Measurements from ENCODE around the gene PLCL2. TPM values are rescaled to one million over a fixed set of nuclear protein-coding genes. Genes with fewer than 3 reads are reported as not detected.

PLCL2 gene
- total RNA-seq, 1 donor from 2014 or later: 26.4 TPM

DNA sequence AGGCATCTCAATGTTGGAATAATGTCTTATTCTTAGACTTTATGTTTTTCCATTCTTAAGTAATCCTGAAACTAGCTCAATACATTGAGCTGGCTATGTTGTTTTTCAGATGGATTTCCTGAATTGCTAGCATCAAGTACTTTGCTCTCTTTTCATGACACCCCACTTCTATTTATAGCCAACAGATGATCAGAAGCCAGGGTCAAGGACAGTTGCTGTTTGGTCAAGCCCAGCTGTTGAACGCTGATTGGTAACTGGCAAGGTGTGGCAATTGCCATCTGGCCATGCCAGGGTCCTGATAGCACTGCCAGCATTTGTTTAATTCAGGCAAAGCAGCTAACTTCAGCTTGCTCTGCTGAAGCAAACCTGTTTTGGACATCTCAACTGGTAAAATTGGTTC, 46.2 kb upstream of the PLCL2 start:
- no peak overlapping the region for H3K4me3 ChIP-seq
- Mint-ChIP-seq H3K4me1 (peaks cover 20% of the 10 kb centered on the region), H3K27ac (no peak overlapping the region), H3K9me3 (no peaks in the 10 kb centered on the region), H3K36me3 (no peaks in the 10 kb centered on the region), H3K27me3 (ENCODE audit: insufficient read depth, low read depth) (no peaks in the 10 kb centered on the region), H3K4me3 (no peak overlapping the region)
- TF ChIP-seq EZH2 (IDR thresholded peaks at IDR 0.05) (no peak), EZH2phosphoT487 (IDR thresholded peaks at IDR 0.05) (no peak)
- TF ChIP-seq, protein P1, sequence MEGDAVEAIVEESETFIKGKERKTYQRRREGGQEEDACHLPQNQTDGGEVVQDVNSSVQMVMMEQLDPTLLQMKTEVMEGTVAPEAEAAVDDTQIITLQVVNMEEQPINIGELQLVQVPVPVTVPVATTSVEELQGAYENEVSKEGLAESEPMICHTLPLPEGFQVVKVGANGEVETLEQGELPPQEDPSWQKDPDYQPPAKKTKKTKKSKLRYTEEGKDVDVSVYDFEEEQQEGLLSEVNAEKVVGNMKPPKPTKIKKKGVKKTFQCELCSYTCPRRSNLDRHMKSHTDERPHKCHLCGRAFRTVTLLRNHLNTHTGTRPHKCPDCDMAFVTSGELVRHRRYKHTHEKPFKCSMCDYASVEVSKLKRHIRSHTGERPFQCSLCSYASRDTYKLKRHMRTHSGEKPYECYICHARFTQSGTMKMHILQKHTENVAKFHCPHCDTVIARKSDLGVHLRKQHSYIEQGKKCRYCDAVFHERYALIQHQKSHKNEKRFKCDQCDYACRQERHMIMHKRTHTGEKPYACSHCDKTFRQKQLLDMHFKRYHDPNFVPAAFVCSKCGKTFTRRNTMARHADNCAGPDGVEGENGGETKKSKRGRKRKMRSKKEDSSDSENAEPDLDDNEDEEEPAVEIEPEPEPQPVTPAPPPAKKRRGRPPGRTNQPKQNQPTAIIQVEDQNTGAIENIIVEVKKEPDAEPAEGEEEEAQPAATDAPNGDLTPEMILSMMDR (IDR thresholded peaks at IDR 0.05): no peak
- no peaks in the 10 kb centered on the region for H4K20me1 ChIP-seq (ENCODE audit: low read depth)
- no peaks in the 10 kb centered on the region for H3K27me3 ChIP-seq
- H3K9me3 ChIP-seq (ENCODE audit: low read depth): no peaks in the 10 kb centered on the region
- H2AFZ ChIP-seq (replicated peaks): peak overlapping the region; percentile 14
- no peak overlapping the region for H3K27ac ChIP-seq
- H3K36me3 ChIP-seq: no peaks in the 10 kb centered on the region
- no peak overlapping the region for H3K9ac ChIP-seq
- peaks cover 18% of the 10 kb centered on the region for H3K4me1 ChIP-seq
- H3K4me2 ChIP-seq: no peak overlapping the region
- H3K79me2 ChIP-seq (ENCODE audit: low read depth): no peaks in the 10 kb centered on the region
- H3F3A ChIP-seq (ENCODE audit: low read depth): no peaks in the 10 kb centered on the region
- DNase-seq (ENCODE audit: low spot score): no peak

DNA sequence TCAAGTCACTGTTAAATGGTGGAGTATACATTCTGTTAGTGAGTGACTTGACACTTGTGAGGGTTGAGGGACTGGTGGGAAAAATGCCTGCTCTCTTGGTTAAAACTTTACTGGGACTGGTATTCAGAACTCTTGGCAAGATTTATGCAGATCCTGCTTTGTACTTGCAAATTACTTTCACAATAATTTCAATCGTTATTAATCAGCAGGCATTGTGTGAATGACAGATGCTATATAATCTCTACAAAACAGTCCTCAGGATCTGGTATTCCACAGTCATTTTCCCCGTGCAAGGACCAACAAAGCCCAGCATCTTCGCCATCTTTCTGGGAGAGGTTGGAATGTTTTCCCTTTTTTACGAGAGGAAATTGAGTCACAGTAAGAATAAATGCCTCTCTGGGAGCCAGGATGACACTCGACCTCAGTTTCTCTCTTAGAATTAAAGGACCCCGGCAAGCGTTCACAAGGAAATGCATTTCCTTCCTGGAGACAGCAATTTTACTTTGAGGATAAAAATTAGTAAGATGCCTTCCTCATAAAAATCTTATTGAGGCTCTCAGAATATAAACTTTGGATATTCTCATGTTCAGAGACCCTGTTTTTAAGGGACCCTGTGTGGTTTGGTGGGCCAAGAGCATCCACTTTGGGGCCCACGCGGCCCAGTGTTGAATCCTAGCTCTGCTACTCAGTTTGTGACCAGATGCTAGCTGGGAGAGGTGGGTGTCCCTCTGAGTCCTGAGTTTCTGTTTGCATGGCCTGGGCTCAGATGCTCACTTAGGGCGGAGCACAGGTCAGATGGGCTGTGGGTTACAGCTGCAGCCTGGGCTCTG, 45.3 kb upstream of the PLCL2 start:
- Histone ChIP-seq H3K27ac (no peak overlapping the region), H3K9me3 (ENCODE audit: low read depth) (no peaks in the 10 kb centered on the region), H3K4me3 (no peak overlapping the region), H3K4me2 (no peak overlapping the region), H3K4me1 (peaks cover 18% of the 10 kb centered on the region), H3K9ac (no peak overlapping the region), H3F3A (ENCODE audit: low read depth) (no peaks in the 10 kb centered on the region), H3K36me3 (no peaks in the 10 kb centered on the region), H3K27me3 (no peaks in the 10 kb centered on the region), H4K20me1 (ENCODE audit: low read depth) (no peaks in the 10 kb centered on the region), H2AFZ (replicated peaks) (peak overlapping the region; percentile 63), H3K79me2 (ENCODE audit: low read depth) (no peaks in the 10 kb centered on the region)
- no peak overlapping the region for H3K4me3 Mint-ChIP-seq
- no peaks in the 10 kb centered on the region for H3K9me3 Mint-ChIP-seq
- DNase-seq (ENCODE audit: low spot score): peak; percentile 6
- no peaks in the 10 kb centered on the region for H3K27me3 Mint-ChIP-seq (ENCODE audit: insufficient read depth, low read depth)
- H3K36me3 Mint-ChIP-seq: no peaks in the 10 kb centered on the region
- no peak for TF ChIP-seq EZH2phosphoT487 (IDR thresholded peaks at IDR 0.05)
- TF ChIP-seq, protein P1 (IDR thresholded peaks at IDR 0.05): no peak
- no peak for TF ChIP-seq EZH2 (IDR thresholded peaks at IDR 0.05)
- H3K4me1 Mint-ChIP-seq: peaks cover 20% of the 10 kb centered on the region
- no peak overlapping the region for H3K27ac Mint-ChIP-seq

DNA sequence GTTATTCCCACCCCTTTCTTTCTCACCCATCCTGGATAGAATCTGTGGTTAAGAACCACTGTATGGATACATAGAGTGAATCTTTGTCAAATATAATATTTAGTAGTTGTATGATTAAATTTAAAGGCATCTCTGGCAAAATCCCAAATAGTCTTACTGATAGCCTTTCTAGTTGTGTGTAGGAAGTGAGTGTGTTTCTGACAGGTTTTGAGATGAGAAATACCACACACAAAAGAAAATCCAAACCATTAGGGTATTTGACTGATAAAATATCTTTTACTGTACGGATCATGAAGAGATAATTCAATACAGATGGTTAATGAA, 44.7 kb upstream of the PLCL2 start:
- Histone ChIP-seq H2AFZ (replicated peaks) (no peak overlapping the region), H3K27me3 (no peaks in the 10 kb centered on the region), H3K79me2 (ENCODE audit: low read depth) (no peaks in the 10 kb centered on the region), H3K4me3 (no peak overlapping the region), H3K4me2 (no peak overlapping the region), H3K9me3 (ENCODE audit: low read depth) (no peaks in the 10 kb centered on the region), H3K9ac (no peak overlapping the region), H3K36me3 (no peaks in the 10 kb centered on the region), H3K4me1 (peaks cover 18% of the 10 kb centered on the region), H3F3A (ENCODE audit: low read depth) (no peaks in the 10 kb centered on the region), H4K20me1 (ENCODE audit: low read depth) (no peaks in the 10 kb centered on the region), H3K27ac (no peak overlapping the region)
- no peak overlapping the region for H3K4me3 Mint-ChIP-seq
- no peaks in the 10 kb centered on the region for H3K9me3 Mint-ChIP-seq
- H3K27me3 Mint-ChIP-seq (ENCODE audit: insufficient read depth, low read depth): no peaks in the 10 kb centered on the region
- TF ChIP-seq EZH2 (IDR thresholded peaks at IDR 0.05): no peak
- TF ChIP-seq, protein P1 (IDR thresholded peaks at IDR 0.05): no peak
- no peak for TF ChIP-seq EZH2phosphoT487 (IDR thresholded peaks at IDR 0.05)
- H3K27ac Mint-ChIP-seq: no peak overlapping the region
- H3K36me3 Mint-ChIP-seq: no peaks in the 10 kb centered on the region
- H3K4me1 Mint-ChIP-seq: peaks cover 20% of the 10 kb centered on the region
- no peak for DNase-seq (ENCODE audit: low spot score)
